ENCODE measurements around the gene CD180.
"Not testable (repeated sequence)": the region's sequence is repeated elsewhere in the genome, so short reads cannot be mapped to it uniquely, and the experiment has no call there.

The CD180 gene

DNA sequence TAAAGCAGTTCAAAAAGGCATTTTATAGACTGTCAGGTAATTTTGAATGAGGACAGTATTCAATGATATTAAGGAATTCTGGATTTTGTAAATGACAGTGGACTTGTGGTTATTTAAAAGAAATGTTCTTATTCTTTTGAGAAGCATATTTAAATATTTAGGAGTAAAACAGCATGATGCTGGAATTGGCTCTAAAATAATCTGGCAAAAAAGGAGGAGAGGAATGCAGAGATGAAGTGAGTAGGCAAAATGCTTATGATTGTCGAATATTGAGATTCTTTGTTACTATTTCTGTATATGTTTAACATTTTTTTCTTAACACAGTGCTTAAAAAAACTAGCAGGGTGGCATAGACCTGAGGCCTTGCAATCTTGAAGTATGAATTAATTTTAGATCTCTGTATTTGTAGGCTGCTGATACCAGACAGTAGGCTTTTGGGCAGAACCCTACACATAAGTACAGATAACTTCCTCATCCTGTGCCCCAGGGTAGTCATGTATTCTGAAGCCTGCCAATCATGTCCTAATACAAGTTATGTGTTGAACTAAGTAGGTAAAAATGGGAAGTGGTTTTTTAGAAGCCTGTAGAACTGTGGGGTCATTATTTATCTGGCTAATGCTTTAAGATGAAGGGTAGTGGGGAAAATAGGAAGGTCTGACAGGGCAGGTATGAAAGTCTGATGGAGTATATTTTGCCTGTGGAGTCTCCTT is 9.4 kb downstream of the CD180 start:
- DNase-seq = peak; percentile 32

DNA sequence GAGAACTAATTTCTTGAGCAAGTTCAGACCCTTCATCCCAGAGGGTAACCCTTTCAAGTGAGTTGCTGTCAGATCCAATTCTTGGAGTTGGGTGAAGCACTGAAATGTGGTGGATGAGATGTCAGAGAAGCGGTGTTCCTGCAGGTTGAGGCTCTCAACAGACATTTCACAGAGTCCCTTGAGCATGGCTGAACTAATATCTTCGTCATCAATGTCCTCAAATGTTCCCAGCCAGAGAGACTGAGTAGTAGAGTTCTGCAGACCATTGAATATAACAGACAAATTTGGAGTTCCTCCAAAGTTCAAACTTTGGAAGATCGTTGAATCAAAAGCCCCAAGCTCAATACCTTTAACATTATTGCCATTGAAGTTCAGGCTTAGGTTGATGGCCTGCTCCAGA is 12.7 kb downstream of the CD180 start:
- no peak for DNase-seq

DNA sequence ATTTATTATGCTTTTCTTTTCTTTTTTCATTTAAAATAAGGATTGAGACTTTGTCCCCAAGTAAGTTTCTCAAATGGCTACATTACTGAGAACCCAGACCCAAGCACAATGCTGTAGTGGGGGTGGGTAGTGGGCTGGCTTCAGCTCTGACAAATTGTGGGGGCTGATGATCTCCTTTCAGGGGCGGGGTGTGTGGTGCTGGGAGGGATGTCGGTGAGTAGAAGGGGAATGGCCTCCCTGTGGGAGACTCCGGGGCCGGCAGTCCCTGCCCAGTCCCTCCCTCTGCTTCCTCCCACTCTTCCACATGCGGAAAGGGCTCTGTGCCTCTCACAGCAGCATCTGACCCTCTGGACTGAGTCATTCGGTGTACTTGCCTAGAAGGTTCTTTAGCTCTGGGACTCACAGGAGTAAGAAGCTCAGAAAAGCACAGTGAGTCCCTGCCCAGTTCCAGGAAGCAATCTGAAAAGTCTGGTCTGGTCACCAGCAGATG is 14.3 kb downstream of the CD180 start:
- no peak for DNase-seq

GRCh38 chr5:67181648-67182221 is 14.9 kb downstream of the CD180 start:
- no peak for DNase-seq

- DNase-seq = no peak
Measured at GRCh38 chr5:67179697-67180361, 16.8 kb downstream of the CD180 start.

DNA sequence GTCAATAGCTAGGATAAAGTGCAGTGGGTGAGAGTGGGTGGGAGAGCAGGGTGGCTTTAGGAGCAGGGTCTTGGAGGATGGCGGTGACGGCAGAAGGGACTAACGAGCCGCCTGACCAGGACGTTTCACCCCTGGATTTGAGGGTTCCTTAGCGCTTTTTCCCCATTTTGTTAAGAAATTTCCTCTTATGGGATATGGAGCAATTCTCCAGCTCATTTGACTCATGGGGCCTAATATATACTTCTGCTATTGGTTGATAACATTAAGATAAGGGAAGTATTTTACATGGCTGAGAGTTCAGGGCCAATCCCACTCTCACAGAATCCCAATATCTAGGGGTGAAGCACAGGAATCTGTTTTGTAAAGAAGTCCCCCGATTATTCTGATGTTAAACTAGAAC is 17.6 kb downstream of the CD180 start:
- no peak for DNase-seq

- DNase-seq = no peak
Measured at GRCh38 chr5:67178085-67178484, 18.5 kb downstream of the CD180 start.

DNA sequence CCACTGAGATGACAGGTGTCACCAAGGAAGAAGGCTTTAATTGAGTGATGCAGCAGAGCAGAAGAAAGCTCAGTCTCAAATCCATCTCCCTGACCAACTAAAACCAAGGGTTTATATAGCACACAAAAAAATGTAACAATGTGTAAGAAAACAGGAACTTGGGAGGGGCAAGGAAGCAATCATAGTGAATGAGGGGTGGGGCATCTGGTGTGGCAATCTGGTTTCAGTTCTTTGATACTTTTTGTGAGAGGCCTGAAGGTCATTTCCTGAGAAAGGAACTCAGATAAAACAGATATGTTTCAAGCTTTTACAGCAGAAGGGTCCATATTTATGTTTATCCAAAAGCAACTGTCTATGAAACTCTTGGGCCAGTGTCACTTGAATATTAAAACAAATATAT is 19.7 kb downstream of the CD180 start:
- no peak for DNase-seq

GRCh38 chr5:67173959-67174358 is 22.6 kb downstream of the CD180 start:
- DNase-seq = no peak

GRCh38 chr5:67173351-67173750 is 23.2 kb downstream of the CD180 start:
- not testable (repeated sequence) for DNase-seq

DNA sequence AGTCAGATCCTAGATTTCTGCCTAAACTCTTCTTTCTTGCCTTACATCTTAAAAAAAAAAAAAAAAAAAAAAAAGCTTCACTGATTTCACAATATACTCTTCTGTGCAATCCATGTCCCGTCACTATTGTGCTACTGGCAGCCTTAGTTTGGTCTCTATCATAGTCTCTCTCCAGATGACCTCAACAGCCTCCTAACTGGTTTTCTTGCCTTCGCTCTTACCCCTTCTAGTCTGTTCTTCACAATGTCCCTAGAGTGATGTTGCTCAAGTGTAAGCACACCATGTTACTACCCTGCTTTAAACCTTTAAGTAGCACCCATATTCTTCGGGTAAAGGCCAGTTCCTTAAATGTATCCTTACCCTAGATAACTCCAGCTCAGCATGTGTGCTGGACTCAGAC is 25.8 kb downstream of the CD180 start:
- no peak for DNase-seq

DNA sequence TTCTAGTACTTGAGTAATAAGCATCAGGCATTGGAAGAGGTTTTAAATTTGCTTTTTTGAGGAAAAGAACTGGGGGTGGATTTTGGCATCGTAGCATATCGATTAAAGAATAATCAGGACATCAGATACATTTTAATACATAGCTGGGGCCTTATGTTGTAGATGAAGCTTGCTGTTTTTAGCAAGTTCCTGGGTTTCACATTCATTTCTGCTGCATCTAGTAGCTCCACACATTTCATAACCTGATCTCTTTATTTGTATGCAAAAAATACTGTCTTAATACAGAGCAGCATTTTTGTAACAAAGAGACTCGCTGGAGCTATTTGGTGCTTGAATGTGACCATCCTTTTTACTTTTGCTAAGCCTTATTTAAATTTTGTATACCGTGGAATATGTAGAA is 28.5 kb downstream of the CD180 start:
- no peak for DNase-seq

GRCh38 chr5:67166460-67167285 is 29.9 kb downstream of the CD180 start:
- no peak for DNase-seq

DNA sequence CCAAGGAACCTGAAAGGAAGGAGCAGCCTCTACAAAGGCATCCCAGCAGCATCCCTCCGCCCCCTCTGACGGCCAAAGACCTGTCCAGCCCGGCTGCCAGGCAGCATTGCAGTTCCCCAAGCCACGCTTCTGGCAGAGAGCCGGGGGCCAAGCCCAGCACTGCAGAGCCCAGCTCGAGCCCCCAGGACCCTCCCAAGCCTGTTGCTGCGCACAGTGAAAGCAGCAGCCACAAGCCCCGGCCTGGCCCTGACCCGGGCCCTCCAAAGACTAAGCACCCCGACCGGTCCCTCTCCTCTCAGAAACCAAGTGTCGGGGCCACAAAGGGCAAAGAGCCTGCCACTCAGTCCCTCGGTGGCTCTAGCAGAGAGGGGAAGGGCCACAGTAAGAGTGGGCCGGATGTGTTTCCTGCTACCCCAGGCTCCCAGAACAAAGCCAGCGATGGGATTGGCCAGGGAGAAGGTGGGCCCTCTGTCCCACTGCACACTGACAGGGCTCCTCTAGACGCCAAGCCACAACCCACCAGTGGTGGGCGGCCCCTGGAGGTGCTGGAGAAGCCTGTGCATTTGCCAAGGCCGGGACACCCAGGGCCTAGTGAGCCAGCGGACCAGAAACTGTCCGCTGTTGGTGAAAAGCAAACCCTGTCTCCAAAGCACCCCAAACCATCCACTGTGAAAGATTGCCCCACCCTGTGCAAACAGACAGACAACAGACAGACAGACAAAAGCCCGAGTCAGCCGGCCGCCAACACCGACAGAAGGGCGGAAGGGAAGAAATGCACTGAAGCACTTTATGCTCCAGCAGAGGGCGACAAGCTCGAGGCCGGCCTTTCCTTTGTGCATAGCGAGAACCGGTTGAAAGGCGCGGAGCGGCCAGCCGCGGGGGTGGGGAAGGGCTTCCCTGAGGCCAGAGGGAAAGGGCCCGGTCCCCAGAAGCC is 30.8 kb downstream of the CD180 start:
- no peak for DNase-seq

GRCh38 chr5:67164856-67165525 is 31.6 kb downstream of the CD180 start:
- DNase-seq = no peak

GRCh38 chr5:67163863-67164595 is 32.6 kb downstream of the CD180 start:
- no peak for DNase-seq

- DNase-seq = no peak
Measured at GRCh38 chr5:67163231-67163756, 33.3 kb downstream of the CD180 start.

GRCh38 chr5:67161767-67162166 is 34.8 kb downstream of the CD180 start:
- DNase-seq = no peak

DNA sequence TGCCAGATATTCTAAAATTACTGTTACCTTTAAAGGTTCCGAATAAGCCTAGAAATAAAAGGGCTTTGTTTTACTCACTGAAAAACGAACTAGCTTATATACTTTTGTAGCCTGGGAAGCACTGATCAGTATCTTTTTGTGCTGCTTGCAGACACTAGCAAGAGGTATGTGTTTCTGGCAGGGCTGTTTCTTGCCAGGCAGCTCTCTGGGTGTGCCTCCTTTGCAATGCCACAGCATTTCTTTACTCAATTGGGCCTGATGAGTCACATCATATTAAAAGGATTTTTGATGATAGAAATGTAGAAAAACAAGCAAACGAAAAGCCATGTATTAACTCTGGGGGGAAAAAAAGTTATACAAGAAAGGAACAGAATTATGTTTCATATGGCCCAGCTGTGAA is 35.6 kb downstream of the CD180 start:
- no peak for DNase-seq

DNA sequence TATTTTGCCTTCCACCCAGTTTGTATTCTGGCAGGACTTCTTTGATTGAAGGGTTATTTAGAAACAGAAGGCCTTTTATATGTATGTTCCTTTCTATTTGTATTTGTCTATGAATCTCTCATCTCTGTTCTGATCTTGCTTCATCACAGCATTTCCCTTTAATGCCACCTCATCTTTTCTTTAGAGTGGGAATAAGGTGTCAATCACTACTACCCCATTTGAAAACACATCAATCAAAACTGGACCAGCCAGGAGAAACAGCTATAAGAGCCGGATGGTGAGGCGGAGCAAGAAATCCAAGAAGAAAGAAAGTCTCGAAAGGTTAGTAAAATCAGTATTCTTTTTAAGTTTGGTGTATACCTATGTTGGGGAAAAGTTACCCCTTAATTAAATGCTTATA is 36.3 kb downstream of the CD180 start:
- no peak for DNase-seq
